ENCODE measurements around the gene POC1A. TPM values are rescaled to one million over a fixed set of nuclear protein-coding genes. Genes with fewer than 3 reads are reported as not detected.
"Not testable (repeated sequence)": the region's sequence is repeated elsewhere in the genome, so short reads cannot be mapped to it uniquely, and the experiment has no call there.

The POC1A gene
- total and polyA plus RNA-seq, 7 donors, result 0.66 to 15.8 (median 1.7) TPM

- Histone ChIP-seq H3K27me3 (no peaks in the 10 kb centered on the region), H3K4me1 (no peaks in the 10 kb centered on the region), H3K27ac (no peak overlapping the region), H3K9me3 (no peaks in the 10 kb centered on the region), H3K4me3 (no peak overlapping the region), H3K36me3 (no peaks in the 10 kb centered on the region)
- TF ChIP-seq EP300 (IDR thresholded peaks at IDR 0.05), result no peak
- no peak for TF ChIP-seq CTCF (IDR thresholded peaks at IDR 0.05)
- TF ChIP-seq POLR2AphosphoS5 (IDR thresholded peaks at IDR 0.05), result no peak
- TF ChIP-seq POLR2A (IDR thresholded peaks at IDR 0.05), result no peak
- WGBS, 2 donors, result 51 to 61% methylated on average over 5 of the region's 5 CpGs
- intact Hi-C loops (cut with DNase I), result no loop called here
- DNase-seq, result no peak
Observed at GRCh38 chr3:52036829-52037228, 117.4 kb downstream of the POC1A start.

GRCh38 chr3:52036222-52036694 is 118.0 kb downstream of the POC1A start:
- Histone ChIP-seq H3K27ac (no peak overlapping the region), H3K9me3 (no peaks in the 10 kb centered on the region), H3K27me3 (no peaks in the 10 kb centered on the region), H3K4me3 (no peak overlapping the region), H3K4me1 (no peaks in the 10 kb centered on the region), H3K36me3 (no peaks in the 10 kb centered on the region)
- DNase-seq, result no peak
- intact Hi-C loops (cut with DNase I), result no loop called here
- 78 to 90% methylated on average over 5 of the region's 5 CpGs for WGBS, 2 donors
- TF ChIP-seq EP300 (IDR thresholded peaks at IDR 0.05) (no peak), POLR2A (IDR thresholded peaks at IDR 0.05) (no peak), POLR2AphosphoS5 (IDR thresholded peaks at IDR 0.05) (no peak), CTCF (IDR thresholded peaks at IDR 0.05) (no peak)

- 91% methylated on average over 3 of the region's 3 CpGs for WGBS, 2 donors
Observed at GRCh38 chr3:52034651-52035050, 119.6 kb downstream of the POC1A start.

GRCh38 chr3:52034212-52034611 is 120.0 kb downstream of the POC1A start:
- H3K36me3 ChIP-seq, result no peaks in the 10 kb centered on the region
- no peak overlapping the region for H3K27ac ChIP-seq
- 80 to 89% methylated on average over 5 of the region's 5 CpGs for WGBS, 2 donors

More at GRCh38 chr3:52034651-52035050, 119.6 kb downstream of the POC1A start:
- TF ChIP-seq CTCF (IDR thresholded peaks at IDR 0.05) (no peak), EP300 (IDR thresholded peaks at IDR 0.05) (no peak), POLR2A (IDR thresholded peaks at IDR 0.05) (no peak), POLR2AphosphoS5 (IDR thresholded peaks at IDR 0.05) (no peak)
- Histone ChIP-seq H3K36me3 (no peaks in the 10 kb centered on the region), H3K4me3 (no peak overlapping the region), H3K27ac (no peak overlapping the region), H3K4me1 (no peaks in the 10 kb centered on the region), H3K27me3 (no peaks in the 10 kb centered on the region), H3K9me3 (no peaks in the 10 kb centered on the region)
- no peak for DNase-seq
- intact Hi-C loops (cut with DNase I), result no loop called here

GRCh38 chr3:52033748-52034147 is 120.5 kb downstream of the POC1A start:
- H3K4me1 ChIP-seq; intact Hi-C loops (cut with DNase I); H3K36me3 ChIP-seq; H3K27ac ChIP-seq; H3K27me3 ChIP-seq; DNase-seq; H3K4me3 ChIP-seq; H3K9me3 ChIP-seq: not testable (repeated sequence)
- WGBS, 2 donors, result 32 to 79% methylated on average over 6 of the region's 6 CpGs

More at GRCh38 chr3:52034212-52034611, 120.0 kb downstream of the POC1A start:
- intact Hi-C loops (cut with DNase I), result no loop called here
- DNase-seq, result no peak
- no peak for TF ChIP-seq CTCF (IDR thresholded peaks at IDR 0.05)
- no peak for TF ChIP-seq POLR2AphosphoS5 (IDR thresholded peaks at IDR 0.05)
- TF ChIP-seq EP300 (IDR thresholded peaks at IDR 0.05), result no peak
- Histone ChIP-seq H3K9me3 (no peaks in the 10 kb centered on the region), H3K4me1 (no peaks in the 10 kb centered on the region), H3K4me3 (no peak overlapping the region), H3K27me3 (no peaks in the 10 kb centered on the region)
